GM12892 (cell line): ENCODE measurements around the gene ARHGAP26.

Source experiments
- POLR2A ChIP-seq: IDR thresholded peaks from 2 replicates; pipeline ENCODE4 v1.6.1; 2011; ENCODE audit warnings: low read depth, low read length, control low read depth
- TAF1 ChIP-seq: IDR thresholded peaks from 2 replicates; pipeline ENCODE4 v1.6.1; 2011; ENCODE audit warnings: low read depth, mild to moderate bottlenecking, control low read depth, low read length, borderline replicate concordance

DNA sequence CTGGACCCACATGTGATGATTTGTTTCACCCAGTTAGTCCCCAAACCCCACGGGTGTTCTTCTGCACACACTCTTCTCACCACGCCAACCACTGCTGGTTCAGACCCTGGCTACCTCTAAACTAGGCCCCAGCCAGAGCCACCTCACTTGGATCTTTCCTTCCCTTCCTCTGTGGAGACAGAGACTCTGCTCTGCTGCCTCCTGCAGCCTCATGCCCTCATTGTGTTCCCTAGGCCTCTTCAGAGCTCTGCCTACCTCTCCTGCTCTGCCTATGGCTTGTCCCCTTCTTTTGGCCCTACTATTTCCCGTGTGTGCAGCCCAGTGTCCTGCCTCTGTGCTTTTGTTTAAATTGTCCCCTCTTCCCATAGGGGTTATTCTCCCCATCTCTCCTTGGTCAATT lies 79.7 kb downstream of the ARHGAP26 start:
- TF ChIP-seq POLR2A (no peak), TAF1 (no peak)
